ENCODE data around the gene BCL2A1.
"Not testable (repeated sequence)": the region's sequence is repeated elsewhere in the genome, so short reads cannot be mapped to it uniquely, and the experiment has no call there.

Gene BCL2A1

DNA sequence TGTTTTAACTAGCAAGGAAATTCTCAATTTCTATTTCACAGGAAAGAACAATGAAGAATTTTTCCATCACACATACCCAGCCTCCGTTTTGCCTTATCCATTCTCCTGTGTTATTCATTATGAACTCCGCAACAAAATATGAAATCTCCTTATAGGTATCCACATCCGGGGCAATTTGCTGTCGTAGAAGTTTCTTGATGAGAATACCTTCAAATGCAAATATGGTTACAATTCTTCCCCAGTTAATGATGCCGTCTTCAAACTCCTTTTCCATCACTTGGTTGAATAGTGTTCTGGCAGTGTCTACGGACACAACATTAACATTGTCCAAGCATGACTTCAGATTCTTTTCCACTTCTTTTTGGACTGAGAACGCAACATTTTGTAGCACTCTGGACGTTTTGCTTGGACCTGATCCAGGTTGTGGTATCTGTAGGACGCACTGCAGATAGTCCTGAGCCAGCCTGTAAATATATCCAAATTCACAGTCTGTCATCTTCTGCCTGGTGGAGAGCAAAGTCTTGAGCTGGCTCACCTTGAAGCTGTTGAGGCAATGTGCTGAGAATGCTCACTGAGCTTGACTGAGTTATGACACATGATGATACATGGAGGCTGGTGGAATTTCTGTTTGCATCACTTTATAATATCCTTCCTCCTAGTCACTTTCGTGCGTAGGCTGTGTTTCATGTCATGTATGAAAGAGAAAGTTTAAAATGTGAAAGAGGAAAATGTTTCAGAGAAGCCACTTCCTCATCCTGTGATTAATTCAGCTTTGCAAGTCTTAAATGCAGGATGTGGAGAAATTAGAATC, at the start of gene BCL2A1:
TSS of gene BCL2A1 (minus strand) at position 573 of the 811 bp plus-strand sequence. CDS start at position 496, 77 bp downstream.
- H3K9ac ChIP-seq (ENCODE audit: low read length) = no peak within 1 kb of the TSS
- no peaks in the 10 kb centered on the region for H3K27me3 ChIP-seq (ENCODE audit: control insufficient read depth, insufficient read depth, low read length)
- H3K4me1 ChIP-seq (ENCODE audit: control insufficient read depth, insufficient read depth, low read length) = no peaks in the 10 kb centered on the region
- no peak within 1 kb of the TSS for H3K4me3 ChIP-seq (ENCODE audit: low read length)
- no peaks in the 10 kb centered on the region for H3K36me3 ChIP-seq (ENCODE audit: control insufficient read depth, insufficient read depth, low read length)
- H3K9me3 ChIP-seq (ENCODE audit: control insufficient read depth, low read length) = no peaks in the 10 kb centered on the region

DNA sequence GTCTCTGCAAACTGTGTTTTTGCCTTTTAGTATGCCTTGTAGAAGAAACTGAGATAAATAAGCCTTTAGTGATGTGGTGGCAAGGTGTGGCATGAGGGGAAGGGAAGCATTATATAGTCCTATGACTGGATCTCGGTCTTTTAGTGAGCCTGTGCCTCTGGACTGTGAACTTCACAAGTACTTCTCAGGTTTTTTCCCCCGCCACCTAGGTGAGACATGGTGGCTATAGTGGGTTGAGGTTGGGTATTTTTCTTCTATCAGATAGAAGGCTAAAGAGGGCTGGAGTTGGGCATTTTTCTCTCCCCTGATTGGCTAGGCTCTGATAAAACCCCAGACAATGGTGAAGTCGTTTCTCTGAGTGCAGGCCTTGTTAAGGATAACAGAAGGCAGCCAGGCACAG, 49.7 kb upstream of the BCL2A1 start:
- Histone ChIP-seq H3K27me3 (ENCODE audit: control insufficient read depth, insufficient read depth, low read length) (no peaks in the 10 kb centered on the region), H3K4me1 (ENCODE audit: control insufficient read depth, insufficient read depth, low read length) (no peaks in the 10 kb centered on the region), H3K36me3 (ENCODE audit: control insufficient read depth, insufficient read depth, low read length) (no peaks in the 10 kb centered on the region), H3K4me3 (ENCODE audit: low read length) (no peak overlapping the region), H3K9ac (ENCODE audit: low read length) (no peak overlapping the region), H3K9me3 (ENCODE audit: control insufficient read depth, low read length) (no peaks in the 10 kb centered on the region)

DNA sequence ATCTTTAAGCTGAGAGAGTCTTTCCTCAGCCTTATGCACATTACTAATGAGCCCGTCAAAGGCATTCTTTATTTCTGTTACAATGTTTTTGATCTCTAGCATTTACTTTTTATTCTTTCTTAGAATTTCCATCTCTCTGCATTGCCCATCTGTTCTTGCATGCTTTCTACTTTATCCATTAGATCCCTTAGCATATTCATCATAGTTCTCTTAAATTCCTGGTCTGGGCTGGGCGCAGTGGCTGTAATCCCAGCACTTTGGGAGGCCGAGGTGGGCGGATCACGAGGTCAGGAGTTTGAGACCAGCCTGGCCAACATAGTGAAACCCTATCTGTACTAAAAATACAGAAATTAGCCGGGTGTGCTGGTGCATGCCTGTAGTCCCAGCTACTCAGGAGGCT, 49.2 kb upstream of the BCL2A1 start:
- H3K9me3 ChIP-seq (ENCODE audit: control insufficient read depth, low read length); H3K27me3 ChIP-seq (ENCODE audit: control insufficient read depth, insufficient read depth, low read length); H3K9ac ChIP-seq (ENCODE audit: low read length); H3K36me3 ChIP-seq (ENCODE audit: control insufficient read depth, insufficient read depth, low read length); H3K4me3 ChIP-seq (ENCODE audit: low read length); H3K4me1 ChIP-seq (ENCODE audit: control insufficient read depth, insufficient read depth, low read length): not testable (repeated sequence)

DNA sequence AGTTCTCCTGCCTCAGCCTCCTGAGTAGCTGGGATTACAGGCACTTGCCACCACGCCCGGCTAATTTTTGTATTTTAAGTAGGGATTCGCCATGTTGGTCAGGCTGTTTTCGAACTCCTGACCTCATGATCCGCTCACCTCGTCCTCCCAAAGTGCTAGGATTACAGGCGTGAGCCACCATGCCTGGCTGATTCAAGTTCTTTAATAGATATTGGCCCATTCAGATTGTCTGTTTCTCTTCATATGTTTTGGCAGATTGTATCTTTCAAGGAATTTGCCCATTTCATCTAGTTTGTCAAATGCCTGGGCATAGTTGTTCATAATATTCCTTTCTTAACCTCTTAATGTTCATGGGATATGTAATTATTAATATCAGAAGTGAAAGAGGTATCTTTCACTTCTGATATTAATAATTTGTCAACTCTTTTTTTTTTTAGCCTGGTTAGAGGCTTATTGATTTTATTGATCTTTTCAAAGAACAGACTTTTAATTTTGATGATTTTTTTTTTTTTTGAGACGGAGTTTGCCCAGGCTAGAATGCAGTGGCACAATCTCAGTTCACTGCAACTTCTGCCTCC, 48.3 kb upstream of the BCL2A1 start:
- no peak overlapping the region for H3K4me3 ChIP-seq (ENCODE audit: low read length)
- no peaks in the 10 kb centered on the region for H3K4me1 ChIP-seq (ENCODE audit: control insufficient read depth, insufficient read depth, low read length)
- no peaks in the 10 kb centered on the region for H3K36me3 ChIP-seq (ENCODE audit: control insufficient read depth, insufficient read depth, low read length)
- no peaks in the 10 kb centered on the region for H3K9me3 ChIP-seq (ENCODE audit: control insufficient read depth, low read length)
- H3K27me3 ChIP-seq (ENCODE audit: control insufficient read depth, insufficient read depth, low read length) = no peaks in the 10 kb centered on the region
- H3K9ac ChIP-seq (ENCODE audit: low read length) = no peak overlapping the region

DNA sequence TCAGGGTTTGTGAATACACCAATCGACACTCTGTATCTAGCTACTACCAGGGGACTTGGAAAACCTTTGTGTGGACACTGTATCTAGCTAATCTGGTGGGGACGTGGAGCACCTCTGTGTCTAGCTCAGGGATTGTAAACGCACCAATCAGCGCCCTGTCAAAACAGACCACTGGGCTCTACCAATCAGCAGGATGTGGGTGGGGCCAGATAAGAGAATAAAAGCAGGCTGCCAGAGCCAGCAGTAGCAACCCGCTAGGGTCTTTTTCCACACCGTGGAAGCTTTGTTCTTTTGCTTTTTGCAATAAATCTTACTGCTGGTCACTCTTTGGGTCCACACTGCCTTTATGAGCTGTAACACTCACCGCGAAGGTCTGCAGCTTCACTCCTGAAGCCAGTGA, 46.1 kb upstream of the BCL2A1 start:
- not testable (repeated sequence) for H3K9me3 ChIP-seq (ENCODE audit: control insufficient read depth, low read length); H3K4me1 ChIP-seq (ENCODE audit: control insufficient read depth, insufficient read depth, low read length); H3K9ac ChIP-seq (ENCODE audit: low read length); H3K4me3 ChIP-seq (ENCODE audit: low read length); H3K27me3 ChIP-seq (ENCODE audit: control insufficient read depth, insufficient read depth, low read length); H3K36me3 ChIP-seq (ENCODE audit: control insufficient read depth, insufficient read depth, low read length)

DNA sequence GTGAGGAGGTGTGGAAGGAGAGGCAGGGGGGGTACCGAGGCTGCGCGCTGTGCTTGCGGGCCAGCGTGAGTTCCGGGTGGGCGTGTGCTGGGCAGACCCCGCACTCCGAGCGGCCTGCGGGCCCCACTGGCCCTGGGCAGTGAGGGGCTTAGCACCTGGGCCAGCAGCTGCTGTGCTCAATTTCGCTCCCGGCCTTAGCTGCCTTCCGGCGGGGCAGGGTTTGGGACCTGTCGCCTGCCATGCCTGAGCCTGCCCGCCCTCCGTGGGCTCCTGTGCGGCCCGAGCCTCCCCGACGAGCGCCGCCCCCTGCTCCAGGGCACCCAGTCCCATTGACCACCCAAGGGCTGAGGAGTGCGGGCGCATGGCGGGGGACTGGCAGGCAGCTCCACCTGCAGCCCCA, 45.5 kb upstream of the BCL2A1 start:
- not testable (repeated sequence) for H3K9ac ChIP-seq (ENCODE audit: low read length); H3K4me1 ChIP-seq (ENCODE audit: control insufficient read depth, insufficient read depth, low read length); H3K4me3 ChIP-seq (ENCODE audit: low read length); H3K27me3 ChIP-seq (ENCODE audit: control insufficient read depth, insufficient read depth, low read length); H3K9me3 ChIP-seq (ENCODE audit: control insufficient read depth, low read length); H3K36me3 ChIP-seq (ENCODE audit: control insufficient read depth, insufficient read depth, low read length)

DNA sequence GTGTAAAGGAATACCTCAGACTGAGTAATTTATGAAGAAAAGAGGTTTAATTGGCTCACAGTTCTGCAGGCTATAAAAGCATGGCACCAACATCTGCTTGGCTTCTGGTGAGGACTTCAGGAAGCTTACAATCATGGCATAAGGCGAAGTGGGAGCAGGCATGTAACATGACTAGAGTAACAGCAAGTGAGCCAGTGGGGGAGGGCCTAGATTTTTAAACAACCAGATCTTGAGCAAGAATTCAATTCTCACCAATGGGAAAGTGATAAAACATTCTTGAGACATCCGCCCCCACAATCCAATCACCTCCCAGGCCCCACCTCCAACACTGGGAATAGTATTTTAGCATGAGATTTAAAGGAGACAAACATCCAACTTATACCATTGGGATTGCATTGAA, 44.2 kb upstream of the BCL2A1 start:
- Histone ChIP-seq H3K9ac (ENCODE audit: low read length) (no peak overlapping the region), H3K9me3 (ENCODE audit: control insufficient read depth, low read length) (no peaks in the 10 kb centered on the region), H3K4me3 (ENCODE audit: low read length) (no peak overlapping the region), H3K27me3 (ENCODE audit: control insufficient read depth, insufficient read depth, low read length) (no peaks in the 10 kb centered on the region), H3K36me3 (ENCODE audit: control insufficient read depth, insufficient read depth, low read length) (no peaks in the 10 kb centered on the region), H3K4me1 (ENCODE audit: control insufficient read depth, insufficient read depth, low read length) (peaks cover 2% of the 10 kb centered on the region)

DNA sequence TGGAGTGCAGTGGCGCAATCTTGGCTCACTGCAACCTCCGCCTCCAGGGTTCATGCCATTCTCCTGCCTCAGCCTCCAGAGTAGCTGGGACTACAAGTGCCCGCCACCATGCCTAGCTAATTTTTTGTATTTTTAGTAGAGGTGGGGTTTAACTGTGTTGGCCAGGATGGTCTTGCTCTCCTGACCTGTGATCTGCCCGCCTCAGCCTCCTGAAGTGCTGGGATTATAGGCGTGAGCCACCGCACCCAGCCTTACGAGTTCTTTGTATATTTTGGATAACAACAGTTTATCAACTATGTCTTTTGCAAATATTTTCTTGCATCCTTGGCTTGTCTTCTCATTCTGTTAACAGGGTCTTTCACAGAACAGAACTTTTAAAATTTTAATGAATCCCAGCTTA, 43.2 kb upstream of the BCL2A1 start:
- not testable (repeated sequence) for H3K4me1 ChIP-seq (ENCODE audit: control insufficient read depth, insufficient read depth, low read length); H3K9me3 ChIP-seq (ENCODE audit: control insufficient read depth, low read length); H3K27me3 ChIP-seq (ENCODE audit: control insufficient read depth, insufficient read depth, low read length); H3K4me3 ChIP-seq (ENCODE audit: low read length); H3K9ac ChIP-seq (ENCODE audit: low read length); H3K36me3 ChIP-seq (ENCODE audit: control insufficient read depth, insufficient read depth, low read length)

DNA sequence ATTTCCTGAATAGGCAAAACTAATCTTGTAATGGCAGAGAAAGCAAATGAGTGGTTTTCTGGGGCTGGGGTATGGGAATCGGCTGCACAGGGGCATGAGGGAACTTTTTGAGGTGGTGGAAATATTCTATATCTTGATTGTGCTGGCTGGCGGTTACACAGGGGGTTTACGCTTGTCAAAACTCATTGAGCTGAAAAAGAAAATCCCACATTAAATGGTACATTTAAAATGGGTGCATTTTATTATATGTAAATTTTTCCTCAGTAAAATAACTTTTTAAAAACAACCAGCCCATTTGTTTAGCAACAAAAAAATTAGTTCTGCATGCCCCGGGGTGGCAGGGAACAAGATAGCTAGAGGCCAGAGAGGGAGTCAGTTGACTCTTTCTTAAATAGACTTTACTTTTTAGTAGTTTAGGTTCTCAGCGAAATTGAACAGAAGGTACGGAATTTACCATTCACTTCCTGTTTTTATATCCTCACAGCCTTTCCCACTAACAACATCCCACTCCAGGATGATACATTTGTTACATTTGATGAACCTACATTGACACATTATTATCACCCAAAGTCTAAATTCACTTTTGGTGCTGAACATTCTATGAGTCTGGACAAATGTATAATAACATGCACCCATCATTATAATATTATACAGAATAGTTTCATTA, 41.2 kb upstream of the BCL2A1 start:
- Histone ChIP-seq H3K9ac (ENCODE audit: low read length) (no peak overlapping the region), H3K36me3 (ENCODE audit: control insufficient read depth, insufficient read depth, low read length) (no peaks in the 10 kb centered on the region), H3K4me3 (ENCODE audit: low read length) (no peak overlapping the region), H3K4me1 (ENCODE audit: control insufficient read depth, insufficient read depth, low read length) (peaks cover 4% of the 10 kb centered on the region), H3K27me3 (ENCODE audit: control insufficient read depth, insufficient read depth, low read length) (no peaks in the 10 kb centered on the region), H3K9me3 (ENCODE audit: control insufficient read depth, low read length) (no peaks in the 10 kb centered on the region)

DNA sequence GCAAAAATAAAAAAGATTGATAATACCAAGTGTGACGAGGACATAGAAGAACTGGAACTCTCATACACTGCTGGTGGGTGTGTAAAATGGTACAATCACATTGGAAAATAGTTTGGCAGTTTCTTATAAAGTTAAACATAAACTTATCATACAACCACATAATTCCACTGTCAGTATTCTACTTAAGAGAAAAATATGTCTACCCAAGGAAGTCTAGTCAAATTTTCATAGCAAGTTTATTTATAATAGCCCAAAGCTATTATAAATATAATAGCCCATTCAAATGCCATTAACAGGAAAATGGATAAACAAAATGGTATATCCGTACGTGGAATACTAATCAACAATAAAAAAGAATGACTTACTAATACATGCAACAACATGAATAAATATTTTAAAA, 40.6 kb upstream of the BCL2A1 start:
- H3K27me3 ChIP-seq (ENCODE audit: control insufficient read depth, insufficient read depth, low read length) = no peaks in the 10 kb centered on the region
- no peak overlapping the region for H3K9ac ChIP-seq (ENCODE audit: low read length)
- no peaks in the 10 kb centered on the region for H3K36me3 ChIP-seq (ENCODE audit: control insufficient read depth, insufficient read depth, low read length)
- H3K9me3 ChIP-seq (ENCODE audit: control insufficient read depth, low read length) = no peaks in the 10 kb centered on the region
- H3K4me1 ChIP-seq (ENCODE audit: control insufficient read depth, insufficient read depth, low read length) = peaks cover 4% of the 10 kb centered on the region
- H3K4me3 ChIP-seq (ENCODE audit: low read length) = no peak overlapping the region

DNA sequence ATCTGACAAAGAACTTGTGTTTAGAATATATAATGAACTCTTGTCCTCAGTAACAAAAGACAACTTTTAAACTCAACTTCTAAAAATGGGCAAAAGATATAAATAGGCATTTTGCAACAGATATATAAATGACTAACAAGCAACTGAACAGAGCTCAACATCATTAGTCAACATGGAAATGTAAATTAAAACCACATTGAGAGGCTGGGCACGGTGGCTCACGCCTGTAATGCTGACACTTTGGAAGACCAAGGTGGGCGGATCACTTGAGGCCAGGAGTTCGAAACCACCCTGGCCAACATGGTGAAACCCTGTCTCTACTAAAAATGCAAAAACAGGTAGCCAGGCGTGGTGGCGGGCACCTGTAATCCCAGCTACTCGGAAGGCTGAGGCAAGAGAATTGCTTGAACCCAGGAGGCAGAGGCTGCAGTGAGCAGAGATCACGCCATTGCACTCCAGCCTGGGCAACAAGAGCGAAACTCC, 40.1 kb upstream of the BCL2A1 start:
- not testable (repeated sequence) for H3K36me3 ChIP-seq (ENCODE audit: control insufficient read depth, insufficient read depth, low read length); H3K4me3 ChIP-seq (ENCODE audit: low read length); H3K9ac ChIP-seq (ENCODE audit: low read length); H3K9me3 ChIP-seq (ENCODE audit: control insufficient read depth, low read length); H3K27me3 ChIP-seq (ENCODE audit: control insufficient read depth, insufficient read depth, low read length); H3K4me1 ChIP-seq (ENCODE audit: control insufficient read depth, insufficient read depth, low read length)

DNA sequence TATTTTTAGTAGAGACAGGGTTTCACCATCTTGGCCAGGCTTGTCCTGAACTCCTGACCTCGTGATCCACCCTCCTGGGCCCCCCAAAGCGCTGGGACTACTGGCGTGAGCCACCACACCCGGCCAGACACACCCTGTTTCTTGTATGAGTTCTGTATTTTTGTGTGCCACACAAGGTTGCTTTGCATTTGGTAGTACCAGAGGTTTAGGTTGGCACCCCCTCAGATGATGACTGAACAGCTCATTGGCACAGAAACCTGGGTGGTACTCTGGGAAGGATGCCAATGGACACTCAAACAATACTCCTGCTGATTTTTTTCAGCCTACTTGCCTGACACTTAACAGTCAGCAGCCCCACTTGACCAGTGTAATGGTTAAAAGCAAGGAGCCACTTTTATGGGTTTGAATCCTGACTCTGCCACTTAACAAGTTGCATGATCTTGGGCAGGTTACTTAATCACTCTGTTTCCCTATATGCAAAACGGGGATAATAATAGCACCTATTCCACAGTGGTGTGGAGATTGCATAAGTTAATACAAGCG, 39.2 kb upstream of the BCL2A1 start:
- no peaks in the 10 kb centered on the region for H3K9me3 ChIP-seq (ENCODE audit: control insufficient read depth, low read length)
- no peaks in the 10 kb centered on the region for H3K36me3 ChIP-seq (ENCODE audit: control insufficient read depth, insufficient read depth, low read length)
- peaks cover 4% of the 10 kb centered on the region for H3K4me1 ChIP-seq (ENCODE audit: control insufficient read depth, insufficient read depth, low read length)
- H3K9ac ChIP-seq (ENCODE audit: low read length) = no peak overlapping the region
- H3K4me3 ChIP-seq (ENCODE audit: low read length) = no peak overlapping the region
- H3K27me3 ChIP-seq (ENCODE audit: control insufficient read depth, insufficient read depth, low read length) = no peaks in the 10 kb centered on the region

Data from mucosa of stomach (tissue), 1 donor.